Peyer's patch (tissue), 4 donors: ENCODE results near the gene PSMA8.

ENCODE experiments used
- CTCF ChIP-seq, 6 experiments: fragments of 450-650 bp in 4 of 6; fragments of 200-600 bp in 2 of 6; sonication (generic) in 1 of 6; IDR thresholded peaks; one replicate each; pipeline ENCODE4 v1.5.1; 2017 to 2019; ENCODE audit warnings: antibody characterized with exemption in 6 of 6, mild to moderate bottlenecking in 3 of 6, moderate library complexity in 1 of 6
- POLR2A ChIP-seq, 2 donors: fragments of 450-650 bp; IDR thresholded peaks; one replicate each; pipeline ENCODE4 v1.5.1; 2017; ENCODE audit warnings: antibody characterized with exemption in 2 of 2, mild to moderate bottlenecking in 2 of 2, moderate library complexity in 2 of 2

DNA sequence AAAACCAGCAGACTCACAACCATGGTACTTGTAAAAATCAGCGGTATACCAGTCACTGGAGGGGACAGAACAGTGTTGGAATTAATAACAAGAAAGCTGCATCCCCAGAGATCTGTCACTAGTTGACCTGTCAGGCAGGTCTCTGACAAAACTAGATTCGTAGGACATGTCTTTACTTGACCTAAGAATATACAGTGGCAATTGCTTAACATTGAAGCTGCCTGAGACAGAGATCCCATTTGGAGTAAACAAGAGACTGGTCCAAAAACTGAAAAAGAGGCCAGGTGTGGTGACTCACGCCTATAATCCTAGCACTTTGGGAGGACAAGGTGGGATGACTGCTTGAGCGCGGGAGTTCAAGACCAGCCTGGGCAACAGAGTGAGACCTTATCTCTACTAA, 36.1 kb upstream of the PSMA8 start:
- no peak for TF ChIP-seq CTCF (IDR thresholded peaks at IDR 0.05)
- no peak for TF ChIP-seq POLR2A (IDR thresholded peaks at IDR 0.05)
